HG02938 (cell line): ENCODE data around the gene BBLN.
"Not testable (repeated sequence)": the region's sequence is repeated elsewhere in the genome, so short reads cannot be mapped to it uniquely, and the experiment has no call there.

Experiments
- ATAC-seq: cut with Tn5 transposase; IDR thresholded peaks from one replicate; pipeline ENCODE4 v1.9.1; 2021; ENCODE audit warnings: mild to moderate bottlenecking, moderate library complexity; ENCODE audit not compliant: unreplicated experiment

BBLN gene

GRCh38 chr9:128162215-128163026 is 2.4 kb downstream of the BBLN start:
- no peak for ATAC-seq

GRCh38 chr9:128163027-128163515 is 3.0 kb downstream of the BBLN start:
- ATAC-seq: no peak

DNA sequence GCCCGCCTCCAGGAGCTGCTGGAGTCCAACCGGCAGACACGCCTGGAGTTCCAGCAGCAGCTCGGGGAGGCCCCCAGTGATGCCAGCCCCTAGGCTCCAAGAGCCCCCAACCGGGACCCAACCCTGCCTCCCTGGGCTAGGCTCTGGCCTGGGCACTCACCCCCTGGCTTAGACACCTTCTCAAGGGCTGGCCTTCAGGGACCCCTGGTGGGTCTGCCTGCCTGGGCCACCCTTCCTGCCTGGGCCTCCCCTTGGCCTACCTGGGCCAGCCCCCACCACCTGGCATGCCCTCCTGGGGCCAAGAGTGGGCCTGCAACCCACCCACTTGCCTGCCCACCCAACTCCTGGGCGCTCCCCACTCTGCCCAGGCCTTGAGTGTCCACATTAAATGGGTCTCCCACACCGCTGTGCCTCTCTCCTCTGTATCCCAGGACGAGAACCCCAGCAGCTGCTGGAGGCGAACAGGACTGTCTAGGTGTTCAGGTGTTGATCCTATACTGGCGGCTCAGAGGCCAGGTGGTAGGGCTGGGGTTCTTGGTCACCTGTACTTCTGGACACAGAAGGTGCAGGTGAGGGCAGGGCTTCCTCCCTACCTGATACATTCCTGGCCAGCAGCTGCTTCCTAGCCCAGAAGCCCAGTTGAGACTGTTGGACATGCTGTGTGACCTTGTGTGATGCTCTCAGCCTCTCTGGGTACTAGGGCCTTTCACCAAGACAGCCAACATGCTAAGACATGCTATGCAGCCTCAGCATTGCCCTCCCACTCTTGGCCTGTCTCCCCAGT is 3.6 kb downstream of the BBLN start:
- no peak for ATAC-seq

GRCh38 chr9:128164307-128164885 is 4.3 kb downstream of the BBLN start:
- no peak for ATAC-seq

GRCh38 chr9:128166169-128166568 is 6.1 kb downstream of the BBLN start:
- no peak for ATAC-seq

DNA sequence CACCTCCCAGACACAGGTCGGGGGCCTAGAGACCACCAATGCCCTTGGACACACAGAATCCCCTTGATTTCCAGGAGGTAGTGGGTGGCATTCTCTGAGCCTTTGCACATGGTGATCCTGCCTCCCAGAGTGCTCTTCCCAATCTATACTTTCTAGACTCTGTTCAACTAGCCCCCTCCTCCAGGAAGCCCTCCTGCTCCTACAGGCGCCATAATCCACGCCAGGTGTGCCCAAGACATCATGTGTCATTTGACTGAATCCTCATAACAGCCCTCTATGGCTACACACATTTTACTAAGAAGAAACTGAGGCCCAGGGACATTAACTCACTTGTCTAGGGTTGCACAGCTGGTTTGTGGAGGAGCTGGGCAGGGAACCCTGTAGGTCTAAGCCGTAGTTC is 7.1 kb downstream of the BBLN start:
- ATAC-seq: no peak

GRCh38 chr9:128168731-128169308 is 8.8 kb downstream of the BBLN start:
- ATAC-seq: no peak

GRCh38 chr9:128169492-128169891 is 9.4 kb downstream of the BBLN start:
- no peak for ATAC-seq

DNA sequence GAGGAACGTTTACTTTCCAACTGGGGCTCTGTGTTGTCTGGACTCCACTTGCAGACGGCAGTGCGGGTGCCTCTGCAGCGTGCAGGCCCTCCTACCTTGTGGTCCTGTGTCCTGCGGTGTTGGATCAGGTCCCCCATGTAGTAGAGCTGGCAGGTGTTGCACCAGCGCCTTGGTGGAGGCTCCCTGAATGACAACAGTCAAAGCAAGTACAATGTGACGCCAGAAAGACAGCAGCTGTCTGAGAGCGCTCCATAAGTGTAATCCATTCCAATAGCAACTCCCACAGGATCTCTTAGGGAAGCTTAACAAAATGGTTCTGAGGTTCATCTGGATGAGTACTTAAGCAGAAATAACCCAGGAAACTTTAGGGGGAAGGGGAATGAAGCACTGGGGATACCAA is 9.9 kb downstream of the BBLN start:
- ATAC-seq: no peak

DNA sequence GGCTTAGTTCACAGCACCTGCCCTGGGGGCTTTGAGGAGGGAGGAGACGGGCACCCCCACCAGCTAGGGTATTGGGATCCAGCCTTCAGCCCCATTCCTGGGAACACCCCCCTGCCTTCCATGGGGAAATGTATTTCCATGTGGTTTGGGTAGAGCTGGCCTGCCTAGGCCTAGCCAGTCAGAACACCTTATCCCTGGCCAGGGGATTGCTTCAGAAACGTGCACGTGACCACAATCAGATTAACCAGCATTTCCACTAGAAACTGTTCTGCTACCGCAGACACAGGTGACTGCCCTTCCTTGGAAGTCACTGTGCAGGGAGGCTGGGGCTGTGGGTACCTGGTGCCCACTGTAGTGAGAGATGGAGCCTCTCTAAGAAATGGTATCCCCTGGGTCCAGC is 14.0 kb downstream of the BBLN start:
- no peak for ATAC-seq

DNA sequence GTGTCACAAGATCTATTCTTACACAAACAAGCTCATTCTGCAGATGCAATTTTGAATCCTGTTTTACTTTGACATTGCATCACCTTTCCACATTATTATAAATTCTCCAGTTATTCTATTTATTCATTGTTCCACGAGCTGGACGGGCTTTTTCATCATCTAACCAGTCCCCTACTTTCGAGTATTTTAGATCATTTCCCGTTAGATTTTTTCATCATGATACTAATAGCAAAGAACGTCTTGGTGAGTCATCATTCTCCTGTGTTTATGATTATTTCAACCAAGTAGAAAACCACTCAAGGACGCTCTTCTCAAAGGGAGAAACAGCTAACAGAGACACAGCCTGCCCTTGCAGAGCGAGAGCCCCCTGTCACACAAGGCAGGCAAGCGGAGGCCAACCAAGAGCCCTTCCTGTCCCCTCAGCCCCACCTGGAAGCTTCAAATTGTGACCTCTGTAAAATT is 15.1 kb downstream of the BBLN start:
- no peak for ATAC-seq

GRCh38 chr9:128175726-128176125 is 15.7 kb downstream of the BBLN start:
- ATAC-seq: no peak

DNA sequence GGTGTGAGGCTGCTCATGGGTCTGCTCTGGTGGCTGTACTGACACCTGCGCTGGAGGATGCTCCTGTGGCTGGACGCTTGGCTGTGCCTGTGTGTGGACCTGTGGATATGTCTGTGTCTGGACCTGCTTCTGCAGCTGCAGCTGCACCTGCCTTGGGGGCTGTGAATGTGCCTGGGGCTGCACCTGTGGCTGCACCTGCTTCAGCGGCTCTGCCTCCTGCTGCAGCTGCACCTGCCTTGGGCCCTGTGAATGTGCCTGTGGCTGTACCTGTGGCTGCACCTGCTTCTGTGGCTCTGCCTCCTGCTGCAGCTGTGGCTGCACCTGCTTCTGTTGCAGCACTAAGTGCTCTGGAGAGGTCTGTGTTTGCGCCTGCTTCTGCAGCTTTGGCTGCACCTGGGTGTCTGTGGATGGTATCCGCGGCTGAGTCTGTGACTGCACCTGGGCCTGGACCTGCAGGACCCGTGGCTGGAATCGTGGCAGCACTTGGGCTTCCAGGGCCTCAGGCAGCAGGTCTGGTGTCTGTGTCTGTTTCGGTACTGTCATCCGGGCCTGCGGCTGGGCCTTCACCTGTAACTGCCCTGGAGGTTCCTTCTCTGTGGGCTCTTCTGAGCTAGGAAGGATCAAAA is 18.9 kb downstream of the BBLN start:
- ATAC-seq: no peak

DNA sequence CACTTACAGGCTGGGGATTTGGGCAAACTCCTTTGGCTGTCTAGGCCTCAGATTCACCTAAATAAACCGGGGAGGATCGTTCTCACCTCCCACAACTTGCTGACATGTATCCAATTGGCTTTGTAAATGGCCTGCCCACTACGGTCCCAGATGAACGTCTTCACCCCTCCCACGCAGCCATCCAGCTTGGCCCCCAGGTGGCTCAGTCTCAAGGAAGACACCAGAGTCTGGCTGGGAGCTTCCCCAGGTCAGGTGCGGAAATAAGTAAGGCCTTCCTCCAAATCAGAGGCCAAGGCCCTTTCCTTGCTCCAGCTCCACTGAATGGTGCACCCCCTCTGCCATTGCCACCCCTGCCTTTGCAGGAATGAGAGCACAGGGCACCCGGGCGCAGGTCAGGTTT is 19.9 kb downstream of the BBLN start:
- no peak for ATAC-seq

DNA sequence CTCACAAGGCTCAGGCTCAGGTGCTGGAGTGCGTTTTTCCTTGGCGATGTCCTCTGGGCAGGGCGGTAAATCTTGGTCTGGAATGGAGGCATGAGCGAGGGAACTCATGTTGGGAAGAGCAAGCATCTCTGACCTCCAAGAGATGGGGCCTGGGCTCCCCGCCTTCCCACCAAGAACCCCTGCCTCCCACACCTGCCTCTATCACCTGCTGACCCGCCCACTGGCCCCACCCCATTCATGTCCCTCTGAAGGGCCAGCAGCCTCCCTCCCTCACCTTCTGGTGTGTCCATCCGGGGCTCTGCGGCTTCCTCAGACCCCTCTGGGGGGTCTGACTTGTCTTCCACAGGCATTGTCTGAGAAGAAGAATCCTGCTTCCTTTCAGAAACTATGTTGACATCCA is 20.4 kb downstream of the BBLN start:
- ATAC-seq: no peak

- ATAC-seq: not testable (repeated sequence)
These were observed 21.4 kb downstream of the BBLN start for GRCh38 chr9:128181480-128181879.

DNA sequence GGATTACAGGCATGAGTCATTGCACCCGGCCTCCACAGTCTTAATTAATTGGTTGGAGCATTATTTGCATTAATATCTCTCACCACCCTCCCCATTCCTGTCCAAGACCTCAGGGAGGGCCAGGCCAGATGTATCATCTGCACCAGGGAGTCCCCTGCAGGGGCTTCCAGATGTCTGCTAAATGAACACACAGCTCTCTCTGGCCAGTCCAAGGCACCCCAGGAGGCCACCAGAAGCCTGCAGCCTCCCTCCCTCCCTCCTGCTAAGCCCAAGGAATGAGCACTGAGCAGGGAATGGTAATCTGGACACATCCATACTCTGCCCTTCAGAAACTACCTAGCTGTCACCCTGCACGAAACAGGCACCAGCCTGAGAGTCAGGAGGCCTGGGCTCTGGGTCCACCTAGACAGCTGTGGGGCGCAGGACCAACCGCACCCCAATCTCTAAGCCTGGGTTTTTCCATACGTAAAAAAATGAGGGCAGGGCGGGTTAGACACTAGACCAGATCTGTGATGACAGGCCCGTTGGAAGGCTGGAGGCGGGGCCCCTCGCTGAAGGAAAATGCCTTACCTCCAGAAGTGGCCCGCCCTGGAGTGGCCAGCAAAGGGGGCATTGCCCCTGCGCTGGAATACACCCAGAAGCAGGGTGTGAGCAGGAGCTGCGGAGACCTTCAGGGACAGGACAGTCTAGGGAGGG is 23.0 kb downstream of the BBLN start:
- no peak for ATAC-seq

- no peak for ATAC-seq
These were observed 26.2 kb downstream of the BBLN start for GRCh38 chr9:128185979-128186965.

DNA sequence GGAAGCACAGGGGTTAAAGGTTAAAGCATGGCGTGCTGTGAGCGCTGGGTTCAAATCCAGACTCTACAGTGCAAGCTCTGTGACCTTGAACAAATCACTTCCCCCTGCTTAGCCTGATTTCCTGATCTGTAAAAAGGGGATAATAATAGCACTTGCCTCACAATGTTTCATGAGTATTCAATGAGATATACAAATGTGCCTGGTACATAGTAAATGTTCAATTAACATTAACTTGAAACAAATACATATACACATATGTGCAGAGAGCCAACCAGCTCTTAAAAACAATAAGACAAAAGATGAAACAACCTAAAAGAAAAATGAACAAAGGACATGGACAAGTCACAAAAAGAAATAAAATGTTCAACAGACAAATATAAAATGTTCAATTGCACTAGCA is 27.3 kb downstream of the BBLN start:
- ATAC-seq: no peak
